Activated CD8-positive, alpha-beta memory T cell treated with anti-CD3 and anti-CD28 coated beads for 4 hours (primary cell): ENCODE data around the gene TMCO5A.

Experiments
- DNase-seq, 2 donors: peaks; one replicate each; pipeline ENCODE4 v3.0.0-alpha.2; 2020; ENCODE audit warnings: low read depth in 2 of 2

TMCO5A gene

GRCh38 chr15:37973856-37974255 lies 39.4 kb downstream of the TMCO5A start:
- DNase-seq, result no peak

- no peak for DNase-seq
Measured at GRCh38 chr15:37978231-37978630, 43.8 kb downstream of the TMCO5A start.

GRCh38 chr15:37979671-37980409 lies 45.4 kb downstream of the TMCO5A start:
- no peak for DNase-seq

GRCh38 chr15:37981201-37981600 lies 46.8 kb downstream of the TMCO5A start:
- no peak for DNase-seq

GRCh38 chr15:37981775-37982174 lies 47.3 kb downstream of the TMCO5A start:
- no peak for DNase-seq

GRCh38 chr15:37984368-37984767 lies 49.9 kb downstream of the TMCO5A start:
- DNase-seq, result no peak

- DNase-seq, result no peak
Measured at GRCh38 chr15:37995461-37996347, 61.3 kb downstream of the TMCO5A start.
